A172 (cell line): ENCODE data around the gene FBLIM1. TPM values are rescaled to one million over a fixed set of nuclear protein-coding genes. Genes with fewer than 3 reads are reported as not detected.

Experiments used
- DNase-seq: peaks from one replicate; pipeline ENCODE4 v3.0.0-alpha.2; 2015; ENCODE audit warnings: low spot score
- total RNA-seq: library from RNA; depleted of rRNA; stranded (reverse); fragments of >200 nt; shearing (Covaris generic); gene quantifications from 2 replicates; pipeline ENCODE4 v1.2.3, GENCODE V29; 2014; rRNA removed

Gene FBLIM1, protein sequence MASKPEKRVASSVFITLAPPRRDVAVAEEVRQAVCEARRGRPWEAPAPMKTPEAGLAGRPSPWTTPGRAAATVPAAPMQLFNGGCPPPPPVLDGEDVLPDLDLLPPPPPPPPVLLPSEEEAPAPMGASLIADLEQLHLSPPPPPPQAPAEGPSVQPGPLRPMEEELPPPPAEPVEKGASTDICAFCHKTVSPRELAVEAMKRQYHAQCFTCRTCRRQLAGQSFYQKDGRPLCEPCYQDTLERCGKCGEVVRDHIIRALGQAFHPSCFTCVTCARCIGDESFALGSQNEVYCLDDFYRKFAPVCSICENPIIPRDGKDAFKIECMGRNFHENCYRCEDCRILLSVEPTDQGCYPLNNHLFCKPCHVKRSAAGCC
- total RNA-seq: 31.2 and 70.8 TPM in 2 replicates

DNA sequence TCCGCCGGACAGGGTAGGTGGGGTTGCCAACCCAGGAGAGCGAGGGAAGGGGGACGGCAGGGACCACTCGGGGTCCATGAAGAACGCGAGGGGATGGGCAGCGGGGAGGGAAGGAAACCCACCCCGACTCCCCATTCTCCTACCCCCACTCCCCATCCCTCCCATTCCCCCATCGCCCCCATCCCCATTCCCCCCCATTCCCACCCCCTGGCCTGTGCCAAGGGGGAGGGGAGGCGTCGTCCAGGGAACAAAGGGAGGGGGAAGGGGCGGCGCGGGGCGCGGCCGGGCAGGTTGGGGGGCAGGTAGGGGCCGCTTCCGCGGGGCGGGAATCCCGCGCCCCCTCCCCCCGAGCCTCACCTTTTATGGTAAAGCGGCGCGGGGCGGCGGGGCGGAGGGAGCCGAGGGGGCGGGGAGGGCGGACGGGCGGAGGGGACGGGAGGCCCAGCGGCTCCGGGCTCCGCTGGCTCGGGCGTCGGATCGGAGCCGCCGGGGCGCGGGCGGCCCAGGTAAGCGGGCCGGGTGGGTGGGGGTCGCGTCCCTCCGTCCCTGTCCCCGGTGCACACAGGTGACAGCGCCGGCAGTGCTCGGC lies at the start of gene FBLIM1:
FBLIM1 (plus strand) TSS at position 453 of the 589 bp plus-strand sequence. CDS start 6,189 bp downstream, outside the sequence.
- no peak for DNase-seq

DNA sequence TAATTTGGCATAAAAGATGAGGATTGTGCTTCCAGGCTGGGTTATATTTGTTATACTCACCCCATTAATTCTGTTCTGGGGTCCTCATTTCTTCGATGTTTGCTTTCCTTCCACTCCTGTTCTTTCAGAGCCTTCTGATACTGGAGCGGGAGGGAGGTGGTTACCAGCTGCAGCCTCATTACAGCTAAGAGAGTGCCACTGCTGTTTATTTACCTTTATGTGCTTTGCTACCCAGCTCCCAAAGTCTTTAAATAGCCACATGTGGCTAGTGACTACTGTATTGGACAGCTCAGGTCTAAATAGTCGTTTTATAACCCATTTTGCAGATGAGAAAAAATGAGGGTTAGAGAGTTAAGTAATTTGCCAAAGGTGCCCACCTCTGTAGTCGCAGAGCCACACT lies 49.4 kb upstream of the FBLIM1 start:
- no peak for DNase-seq

DNA sequence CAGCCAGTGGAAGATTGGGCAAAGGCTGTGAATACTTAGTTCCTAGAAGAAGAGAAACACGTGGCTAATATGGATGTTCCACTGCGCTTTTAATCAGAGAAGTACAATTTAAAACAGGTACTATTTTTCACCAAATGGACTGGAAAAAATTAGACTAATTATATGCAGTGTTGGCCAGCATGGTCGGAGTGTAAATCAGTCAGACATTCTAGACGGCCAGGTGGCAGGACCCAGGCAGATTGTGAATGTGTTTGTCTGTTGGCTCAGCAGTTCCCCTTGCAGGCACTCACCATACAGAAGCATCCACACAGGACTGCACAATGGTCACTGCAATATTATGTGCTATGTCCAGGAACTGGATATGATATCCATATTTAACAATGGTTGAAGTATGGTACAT lies 46.4 kb upstream of the FBLIM1 start:
- DNase-seq: no peak

DNA sequence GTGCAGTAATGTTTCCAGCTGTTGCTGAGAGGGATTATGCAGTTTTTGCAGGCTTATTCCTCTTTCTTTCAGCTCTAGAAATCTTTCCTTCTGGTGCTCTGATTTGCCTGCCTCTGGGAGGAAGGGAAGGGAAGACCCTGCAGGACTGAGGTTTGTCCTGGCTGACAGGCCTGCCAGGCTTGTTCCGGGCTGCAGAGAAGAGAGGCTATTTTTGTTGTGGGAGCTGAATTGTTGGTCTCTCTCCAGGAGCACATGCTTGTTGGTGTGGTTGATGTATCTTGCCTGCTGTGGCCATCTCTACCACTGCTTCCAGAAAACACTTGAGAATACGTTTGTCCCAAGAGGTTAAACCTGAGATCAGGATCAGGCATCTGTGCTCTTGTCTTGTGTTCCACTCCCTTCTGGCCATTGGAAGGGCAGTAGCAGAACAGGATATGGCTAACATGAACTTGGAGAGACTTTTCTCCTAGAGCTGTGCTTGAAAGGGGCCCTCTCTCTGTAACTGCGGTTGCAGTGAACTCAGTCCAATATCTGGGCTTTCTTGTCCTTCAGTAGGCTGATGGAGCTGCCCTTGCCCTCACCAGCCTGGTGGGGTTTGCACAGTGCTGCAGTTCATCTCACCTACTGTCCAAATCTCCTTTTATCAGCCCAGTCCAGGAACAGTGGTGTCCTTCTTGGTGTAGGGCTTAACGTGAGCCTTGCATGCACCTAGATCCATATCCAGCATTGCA lies 44.0 kb upstream of the FBLIM1 start:
- DNase-seq: no peak

DNA sequence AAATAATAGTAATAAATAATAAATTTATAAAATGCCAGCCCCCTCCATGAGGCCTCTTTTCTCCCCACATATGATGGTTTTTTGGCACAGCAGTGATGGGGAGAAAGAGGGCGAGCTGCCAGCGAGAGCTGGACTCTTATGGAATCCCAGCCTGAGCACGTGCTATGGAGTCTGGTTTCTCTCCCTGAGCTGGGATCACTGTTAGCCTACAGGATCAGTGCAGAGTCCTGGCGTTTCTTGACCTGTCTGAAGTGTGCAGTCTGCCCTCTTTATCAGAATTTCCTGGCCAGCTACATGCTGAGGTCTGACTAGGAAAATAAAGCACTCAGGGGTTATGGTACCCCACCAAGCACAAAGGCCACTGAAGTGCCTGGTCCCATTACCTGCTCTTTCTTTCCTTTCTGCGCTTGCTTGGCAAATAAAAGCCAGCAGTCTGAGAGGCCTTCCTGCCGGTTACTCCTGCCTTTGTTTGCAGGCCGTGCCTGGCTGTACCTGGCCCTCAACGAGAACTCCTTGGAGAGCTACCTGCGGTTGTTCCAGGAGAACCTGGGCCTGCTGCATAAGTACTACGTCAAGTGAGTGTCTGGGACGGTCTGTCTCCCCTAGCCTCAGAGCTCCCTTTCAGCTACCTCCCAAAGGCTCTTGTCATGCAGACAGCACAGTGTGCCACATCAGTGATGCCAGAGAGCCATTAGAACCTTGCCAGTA lies 41.0 kb upstream of the FBLIM1 start:
- DNase-seq: no peak

DNA sequence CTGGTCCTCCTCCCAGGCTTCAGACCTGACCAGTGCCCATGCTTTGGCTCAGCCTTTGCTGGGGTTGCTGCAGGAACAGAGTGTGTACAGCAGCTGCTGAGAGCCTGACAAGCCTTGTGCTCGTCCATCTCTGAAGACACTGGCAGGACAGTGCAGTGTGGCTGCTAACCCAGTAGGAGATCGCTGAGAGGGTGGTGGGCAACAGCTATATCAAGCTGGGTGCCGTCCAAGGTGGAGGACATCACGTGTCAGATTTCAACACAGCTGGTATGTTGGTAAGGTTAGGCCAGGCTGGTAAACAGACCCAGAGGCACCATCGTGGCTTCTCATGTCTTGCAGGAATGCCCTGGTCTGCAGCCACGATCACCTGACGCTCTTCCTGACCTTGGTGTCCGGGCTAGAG lies 40.4 kb upstream of the FBLIM1 start:
- DNase-seq: no peak

DNA sequence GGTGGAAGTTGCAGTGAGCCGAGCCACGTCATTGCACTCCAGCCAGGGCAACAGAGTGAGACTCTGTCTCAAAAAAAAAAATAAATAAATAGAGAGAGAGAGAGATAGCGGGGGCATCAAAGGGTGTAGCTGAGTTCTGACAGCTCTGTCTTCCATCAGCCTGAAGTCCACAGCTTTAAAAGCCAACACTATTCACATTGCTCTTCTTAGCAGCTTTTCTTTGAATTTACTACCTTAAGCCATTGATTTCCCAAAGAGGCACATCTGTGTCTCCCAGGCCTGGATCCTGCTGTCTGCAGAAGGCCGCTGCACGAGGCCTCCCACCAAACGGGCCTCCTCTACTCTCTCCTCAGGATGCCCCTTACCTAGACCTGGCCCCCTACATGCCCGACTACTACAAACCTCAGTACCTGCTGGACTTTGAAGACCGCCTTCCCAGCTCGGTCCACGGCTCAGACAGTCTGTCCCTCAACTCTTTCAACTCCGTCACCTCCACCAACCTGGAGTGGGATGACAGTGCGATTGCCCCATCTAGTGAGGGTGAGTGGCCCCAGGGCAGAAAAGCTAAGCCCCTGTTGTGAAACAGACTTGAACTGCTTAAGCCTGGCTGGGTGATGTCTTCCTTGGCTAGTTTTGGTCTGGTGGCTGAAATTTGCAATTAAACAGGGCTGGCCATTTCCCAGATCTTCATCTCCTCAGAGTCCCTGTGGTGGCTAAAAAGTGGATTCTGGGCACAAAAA lies 39.0 kb upstream of the FBLIM1 start:
- DNase-seq: no peak

DNA sequence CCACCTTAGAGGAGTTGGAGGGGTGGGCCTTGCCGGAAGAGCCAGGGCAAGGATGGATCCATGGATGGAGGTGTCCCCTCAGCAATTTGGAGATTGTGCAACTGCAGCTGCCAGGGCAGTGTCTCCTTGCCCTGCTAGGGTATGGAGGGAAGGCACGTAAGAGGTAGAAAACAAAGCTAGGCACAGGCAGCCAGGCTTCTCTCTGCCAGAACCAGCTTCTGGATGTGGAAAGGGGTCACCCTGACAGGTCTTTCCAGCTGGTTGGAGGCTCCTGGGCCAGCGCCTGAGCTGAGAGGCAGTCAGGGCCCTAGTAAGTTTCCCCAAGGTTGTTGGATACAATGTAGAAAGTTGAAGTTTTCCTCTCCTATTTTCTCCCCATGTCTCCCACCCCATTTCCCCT lies 37.7 kb upstream of the FBLIM1 start:
- no peak for DNase-seq

DNA sequence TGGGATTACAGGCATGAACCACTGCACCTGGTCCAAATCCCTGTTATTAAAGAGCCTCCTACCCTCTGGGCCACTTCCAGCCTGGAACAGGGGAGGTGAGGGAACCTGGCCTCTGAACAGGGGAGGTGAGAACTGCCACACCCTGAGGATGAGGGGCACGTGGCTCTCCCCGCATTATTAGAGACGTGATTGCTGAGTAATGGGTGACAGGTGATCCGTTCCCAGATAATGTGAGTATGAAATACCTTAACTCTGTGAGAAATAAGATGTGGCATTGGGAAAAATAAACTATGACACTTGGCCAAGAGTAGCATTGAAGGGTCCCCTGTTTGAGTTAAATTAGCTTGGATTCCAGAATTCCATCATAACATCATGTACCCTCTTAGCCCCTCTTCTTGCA lies 36.2 kb upstream of the FBLIM1 start:
- DNase-seq: no peak

DNA sequence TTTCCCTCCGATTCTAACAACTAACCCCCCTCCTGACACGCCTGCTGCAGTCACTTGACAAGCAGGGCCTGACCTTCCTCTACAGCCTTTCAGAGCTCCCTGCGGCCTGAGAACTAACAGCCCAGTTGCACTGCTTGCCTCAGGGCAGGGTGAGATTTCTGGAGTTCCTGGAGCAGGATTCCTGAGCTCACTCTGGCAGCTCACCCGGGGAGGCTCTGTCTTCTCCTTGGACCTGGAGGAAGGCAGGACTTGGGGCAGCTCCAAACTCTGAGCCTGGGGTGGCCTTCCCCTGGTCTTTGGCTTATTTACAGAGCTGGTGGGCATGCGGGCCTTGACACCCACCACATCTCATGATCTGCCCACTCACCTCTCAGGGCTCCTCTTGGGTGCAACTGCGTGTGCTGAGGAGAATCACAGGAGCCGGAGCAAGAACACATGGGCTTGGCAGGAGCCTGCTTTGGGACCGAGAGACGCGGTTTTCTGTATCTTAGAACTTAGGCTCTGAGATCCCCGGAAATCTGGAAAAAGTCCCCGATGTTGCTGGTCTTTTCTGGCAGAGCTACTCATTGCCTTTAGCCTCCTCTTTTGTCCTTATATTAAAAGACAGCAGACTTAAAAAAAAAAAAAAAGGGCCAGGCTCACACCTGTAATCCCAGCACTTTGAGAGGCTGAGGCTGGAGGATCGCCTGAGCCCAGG lies 35.6 kb upstream of the FBLIM1 start:
- no peak for DNase-seq

DNA sequence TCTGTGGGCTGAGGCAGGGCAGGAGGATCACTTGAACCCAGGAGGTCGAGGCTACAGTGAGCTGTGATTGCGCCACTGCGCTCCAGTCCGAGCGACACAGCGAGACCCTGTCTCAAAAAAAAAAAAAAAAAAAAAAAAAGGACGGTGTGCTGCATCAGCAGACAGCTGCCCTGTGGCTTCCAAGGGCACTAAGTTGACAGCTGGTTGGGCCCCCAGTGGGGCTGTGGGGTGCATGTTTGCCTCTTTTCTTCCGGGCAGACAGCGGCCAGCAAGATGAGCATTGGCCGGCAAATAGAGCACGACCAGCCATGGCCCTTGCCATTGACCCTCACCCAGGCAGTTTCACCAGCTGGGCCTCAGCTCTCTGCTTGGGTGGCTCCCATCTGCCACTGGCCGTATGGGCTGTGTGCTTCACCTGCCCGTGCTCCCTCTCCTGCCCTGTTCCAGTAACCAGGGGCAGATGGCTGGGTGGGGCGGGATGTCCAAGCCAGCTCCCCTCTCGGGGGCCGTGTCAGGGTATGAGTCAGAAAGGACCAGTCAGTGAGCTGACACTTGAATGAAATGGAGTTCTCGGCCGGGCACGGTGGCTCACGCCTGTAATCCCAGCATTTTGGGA lies 34.9 kb upstream of the FBLIM1 start:
- DNase-seq: no peak

DNA sequence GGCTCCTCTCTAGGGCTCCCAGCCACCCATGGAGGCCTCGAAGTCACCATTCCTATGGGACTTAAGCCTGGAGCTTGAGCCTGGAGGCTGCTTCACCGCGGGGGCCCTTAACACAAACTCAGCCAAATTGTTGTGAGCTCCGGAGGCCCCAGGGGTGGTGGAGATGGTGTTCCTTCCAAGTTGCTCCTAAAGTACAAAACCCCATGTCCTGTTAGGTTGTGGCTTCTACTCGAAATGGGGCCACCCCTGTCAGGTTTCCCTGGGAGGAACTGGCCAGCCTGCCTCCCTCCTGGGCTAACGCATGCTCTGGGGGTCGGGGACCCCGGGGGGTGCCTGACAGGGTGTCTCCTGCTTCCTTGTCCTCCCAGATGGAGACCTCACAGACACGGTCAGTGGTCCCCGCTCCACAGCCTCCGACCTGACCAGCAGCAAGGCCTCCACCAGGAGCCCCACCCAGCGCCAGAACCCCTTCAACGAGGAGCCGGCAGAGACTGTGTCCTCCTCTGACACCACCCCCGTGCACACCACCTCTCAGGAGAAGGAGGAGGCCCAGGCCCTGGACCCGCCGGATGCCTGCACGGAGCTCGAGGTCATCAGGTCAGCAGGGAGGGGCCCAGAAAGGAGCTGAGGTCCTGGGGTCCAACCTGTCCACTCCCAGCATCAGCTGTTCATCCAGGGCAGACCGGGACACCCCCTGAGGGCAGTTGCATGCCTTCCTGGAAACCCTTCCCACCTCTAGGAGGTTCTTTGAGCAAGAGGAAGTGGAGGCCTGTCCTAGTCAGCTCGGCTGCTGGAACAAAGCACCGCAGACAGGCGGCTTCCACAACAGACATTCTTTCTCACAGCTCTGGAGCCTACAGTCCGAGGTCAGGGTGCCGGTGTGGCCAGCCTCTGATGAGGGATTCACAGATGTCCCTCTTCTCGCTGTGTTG lies 33.4 kb upstream of the FBLIM1 start:
- no peak for DNase-seq

DNA sequence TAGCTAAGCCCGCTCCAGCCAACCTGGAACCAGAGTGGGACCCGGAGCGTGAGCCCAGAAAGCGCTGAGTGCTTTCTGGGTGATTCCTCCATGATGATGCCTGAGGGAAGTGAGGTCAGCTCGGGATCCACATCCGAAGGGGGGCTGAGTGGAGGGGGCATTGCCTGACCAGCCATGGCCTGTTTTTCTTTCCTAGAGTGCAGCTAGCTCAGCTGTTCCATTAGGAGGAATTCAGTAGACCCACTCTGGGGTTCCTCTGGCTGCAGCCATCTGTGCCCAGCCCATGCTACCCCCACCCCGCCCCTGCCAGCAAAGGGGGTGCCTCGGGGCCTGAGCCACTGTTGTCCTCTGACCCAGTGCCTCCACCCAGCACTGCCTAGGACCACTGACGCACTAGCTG lies 32.1 kb upstream of the FBLIM1 start:
- no peak for DNase-seq

DNA sequence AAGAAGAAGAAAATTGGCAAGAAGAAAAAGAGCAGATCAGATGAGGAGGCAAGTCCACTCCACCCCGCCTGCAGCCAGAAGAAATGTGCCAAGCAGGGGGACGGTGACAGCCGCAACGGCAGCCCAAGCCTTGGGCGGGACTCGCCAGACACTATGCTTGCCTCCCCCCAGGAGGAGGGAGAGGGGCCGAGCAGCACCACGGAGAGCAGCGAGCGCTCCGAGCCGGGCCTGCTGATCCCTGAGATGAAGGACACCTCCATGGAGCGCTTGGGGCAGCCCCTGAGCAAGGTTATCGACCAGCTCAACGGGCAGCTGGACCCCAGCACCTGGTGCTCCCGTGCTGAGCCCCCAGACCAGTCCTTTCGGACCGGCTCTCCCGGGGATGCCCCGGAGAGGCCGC lies 31.6 kb upstream of the FBLIM1 start:
- no peak for DNase-seq

DNA sequence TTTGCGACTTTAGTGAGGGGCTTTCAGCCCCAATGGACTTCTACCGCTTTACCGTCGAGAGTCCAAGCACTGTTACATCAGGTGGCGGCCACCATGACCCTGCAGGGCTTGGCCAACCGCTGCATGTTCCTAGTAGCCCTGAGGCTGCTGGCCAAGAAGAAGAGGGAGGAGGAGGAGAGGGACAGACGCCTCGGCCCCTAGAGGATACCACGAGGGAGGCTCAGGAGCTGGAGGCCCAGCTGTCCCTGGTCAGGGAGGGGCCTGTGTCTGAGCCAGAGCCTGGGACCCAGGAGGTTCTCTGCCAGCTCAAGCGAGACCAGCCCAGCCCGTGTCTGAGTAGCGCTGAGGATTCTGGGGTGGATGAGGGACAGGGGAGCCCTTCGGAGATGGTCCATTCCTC lies 31.2 kb upstream of the FBLIM1 start:
- no peak for DNase-seq

DNA sequence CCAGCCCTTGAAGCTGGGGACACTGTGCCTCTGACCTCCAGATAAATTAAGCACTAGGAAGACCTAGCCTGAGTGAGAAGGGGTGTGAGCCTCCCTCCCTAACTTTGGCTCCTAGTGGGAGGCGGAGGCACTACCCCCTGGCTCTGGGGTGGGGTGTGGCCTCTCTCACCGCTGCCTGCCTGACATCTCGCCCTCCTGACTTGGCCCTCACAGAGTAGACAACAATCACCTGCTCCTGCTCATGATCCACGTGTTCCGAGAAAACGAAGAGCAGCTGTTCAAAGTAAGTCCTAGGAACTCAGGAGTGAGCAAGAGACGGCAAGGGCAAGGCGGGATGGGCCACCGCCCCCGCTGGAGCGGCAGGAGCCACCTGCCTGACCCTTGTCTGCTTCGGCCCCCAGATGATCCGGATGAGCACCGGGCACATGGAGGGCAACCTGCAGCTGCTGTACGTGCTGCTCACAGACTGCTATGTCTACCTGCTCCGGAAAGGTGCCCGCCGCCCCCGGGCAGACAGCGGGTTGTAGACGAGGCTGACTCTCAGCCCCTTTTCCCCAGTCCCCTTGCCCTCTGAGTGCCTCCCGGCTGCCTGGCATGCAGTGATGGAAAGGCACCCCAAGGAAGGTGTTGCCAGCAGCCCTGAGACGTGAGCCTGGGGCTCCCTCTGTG lies 30.6 kb upstream of the FBLIM1 start:
- DNase-seq: no peak

DNA sequence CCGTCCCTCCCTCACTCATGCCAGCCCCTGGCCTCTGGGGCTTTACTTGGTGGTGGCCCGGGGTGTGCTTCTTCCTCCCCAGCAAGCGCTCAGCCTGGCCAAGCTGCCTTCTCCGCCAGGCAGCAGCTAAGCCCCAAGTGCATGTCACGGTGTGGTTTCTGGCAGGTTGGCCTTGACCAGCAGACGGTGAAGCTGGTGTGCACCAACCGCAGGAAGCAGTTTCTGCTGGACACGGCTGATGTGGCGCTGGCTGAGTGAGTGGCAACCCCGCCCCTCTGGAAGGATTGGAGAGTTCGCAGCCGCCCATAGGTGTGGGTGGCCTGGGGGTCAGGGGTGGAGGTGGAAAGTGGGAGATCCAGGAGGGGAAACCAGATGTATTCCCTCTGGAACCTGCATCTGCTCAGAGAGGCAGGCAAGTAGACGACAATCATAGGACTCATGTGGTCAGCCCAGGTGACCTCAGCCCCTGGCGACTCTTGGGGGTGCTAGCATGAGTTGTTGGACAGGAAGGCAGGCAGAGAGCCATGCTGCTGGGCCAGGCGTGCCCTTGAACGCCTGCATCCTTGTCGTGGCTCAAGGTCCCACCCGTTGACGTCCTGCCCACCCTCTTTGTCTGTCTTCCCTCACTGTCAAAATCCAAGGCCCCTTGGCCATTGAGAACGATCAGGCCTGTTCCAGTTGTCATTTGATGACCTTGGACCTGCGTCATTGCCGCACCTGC lies 29.5 kb upstream of the FBLIM1 start:
- no peak for DNase-seq

DNA sequence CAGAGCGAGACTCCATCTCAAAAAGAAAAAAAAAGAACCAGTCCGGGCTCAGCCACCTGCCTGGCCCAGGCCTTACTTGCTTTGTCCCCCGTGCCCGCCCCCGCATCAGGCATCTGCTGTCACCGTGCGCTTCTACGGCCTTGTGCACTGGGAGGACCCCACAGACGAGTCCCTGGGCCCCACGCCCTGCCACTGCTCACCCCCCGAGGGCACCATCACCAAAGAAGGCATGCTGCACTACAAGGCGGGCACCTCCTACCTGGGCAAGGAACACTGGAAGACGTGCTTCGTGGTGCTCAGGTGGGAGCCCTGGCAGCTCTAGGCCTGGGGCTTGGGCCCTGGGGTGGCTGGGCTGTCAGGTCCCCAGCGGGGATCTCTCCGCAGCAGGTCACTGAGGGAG lies 28.2 kb upstream of the FBLIM1 start:
- no peak for DNase-seq
